ENCODE results near the gene MTMR11.
"Not testable (repeated sequence)": the region's sequence is repeated elsewhere in the genome, so short reads cannot be mapped to it uniquely, and the experiment has no call there.

GRCh38 chr1:149957548-149957947 is 20.9 kb upstream of the MTMR11 start:
- TF ChIP-seq POLR2A, POLR2AphosphoS5, TAF1, SPI1 (IDR thresholded peaks at IDR 0.05; ENCODE audit: low read depth, low read length): not testable (repeated sequence)

Data from GM12891 (cell line).